ENCODE results near the gene NT5C3A.

- TF ChIP-seq, protein P1, sequence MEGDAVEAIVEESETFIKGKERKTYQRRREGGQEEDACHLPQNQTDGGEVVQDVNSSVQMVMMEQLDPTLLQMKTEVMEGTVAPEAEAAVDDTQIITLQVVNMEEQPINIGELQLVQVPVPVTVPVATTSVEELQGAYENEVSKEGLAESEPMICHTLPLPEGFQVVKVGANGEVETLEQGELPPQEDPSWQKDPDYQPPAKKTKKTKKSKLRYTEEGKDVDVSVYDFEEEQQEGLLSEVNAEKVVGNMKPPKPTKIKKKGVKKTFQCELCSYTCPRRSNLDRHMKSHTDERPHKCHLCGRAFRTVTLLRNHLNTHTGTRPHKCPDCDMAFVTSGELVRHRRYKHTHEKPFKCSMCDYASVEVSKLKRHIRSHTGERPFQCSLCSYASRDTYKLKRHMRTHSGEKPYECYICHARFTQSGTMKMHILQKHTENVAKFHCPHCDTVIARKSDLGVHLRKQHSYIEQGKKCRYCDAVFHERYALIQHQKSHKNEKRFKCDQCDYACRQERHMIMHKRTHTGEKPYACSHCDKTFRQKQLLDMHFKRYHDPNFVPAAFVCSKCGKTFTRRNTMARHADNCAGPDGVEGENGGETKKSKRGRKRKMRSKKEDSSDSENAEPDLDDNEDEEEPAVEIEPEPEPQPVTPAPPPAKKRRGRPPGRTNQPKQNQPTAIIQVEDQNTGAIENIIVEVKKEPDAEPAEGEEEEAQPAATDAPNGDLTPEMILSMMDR (IDR thresholded peaks at IDR 0.05), result no peak
- TF ChIP-seq, protein P2, sequence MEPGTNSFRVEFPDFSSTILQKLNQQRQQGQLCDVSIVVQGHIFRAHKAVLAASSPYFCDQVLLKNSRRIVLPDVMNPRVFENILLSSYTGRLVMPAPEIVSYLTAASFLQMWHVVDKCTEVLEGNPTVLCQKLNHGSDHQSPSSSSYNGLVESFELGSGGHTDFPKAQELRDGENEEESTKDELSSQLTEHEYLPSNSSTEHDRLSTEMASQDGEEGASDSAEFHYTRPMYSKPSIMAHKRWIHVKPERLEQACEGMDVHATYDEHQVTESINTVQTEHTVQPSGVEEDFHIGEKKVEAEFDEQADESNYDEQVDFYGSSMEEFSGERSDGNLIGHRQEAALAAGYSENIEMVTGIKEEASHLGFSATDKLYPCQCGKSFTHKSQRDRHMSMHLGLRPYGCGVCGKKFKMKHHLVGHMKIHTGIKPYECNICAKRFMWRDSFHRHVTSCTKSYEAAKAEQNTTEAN (CRISPR knock-in tag; IDR thresholded peaks at IDR 0.05), result peak; percentile 8; the same call in 1 of the 2 replicates
- TF ChIP-seq, protein P3, sequence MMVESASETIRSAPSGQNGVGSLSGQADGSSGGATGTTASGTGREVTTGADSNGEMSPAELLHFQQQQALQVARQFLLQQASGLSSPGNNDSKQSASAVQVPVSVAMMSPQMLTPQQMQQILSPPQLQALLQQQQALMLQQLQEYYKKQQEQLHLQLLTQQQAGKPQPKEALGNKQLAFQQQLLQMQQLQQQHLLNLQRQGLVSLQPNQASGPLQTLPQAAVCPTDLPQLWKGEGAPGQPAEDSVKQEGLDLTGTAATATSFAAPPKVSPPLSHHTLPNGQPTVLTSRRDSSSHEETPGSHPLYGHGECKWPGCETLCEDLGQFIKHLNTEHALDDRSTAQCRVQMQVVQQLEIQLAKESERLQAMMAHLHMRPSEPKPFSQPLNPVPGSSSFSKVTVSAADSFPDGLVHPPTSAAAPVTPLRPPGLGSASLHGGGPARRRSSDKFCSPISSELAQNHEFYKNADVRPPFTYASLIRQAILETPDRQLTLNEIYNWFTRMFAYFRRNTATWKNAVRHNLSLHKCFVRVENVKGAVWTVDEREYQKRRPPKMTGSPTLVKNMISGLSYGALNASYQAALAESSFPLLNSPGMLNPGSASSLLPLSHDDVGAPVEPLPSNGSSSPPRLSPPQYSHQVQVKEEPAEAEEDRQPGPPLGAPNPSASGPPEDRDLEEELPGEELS (CRISPR knock-in tag; IDR thresholded peaks at IDR 0.05), result no peak
- TF ChIP-seq NR3C1 (CRISPR knock-in tag; conservative IDR thresholded peaks at IDR 0.05; ENCODE audit: low read depth) (no peak), ZNF671 (CRISPR knock-in tag; IDR thresholded peaks at IDR 0.05) (no peak), FOXJ3 (CRISPR knock-in tag; IDR thresholded peaks at IDR 0.05; ENCODE audit: borderline replicate concordance) (no peak), TCF7 (CRISPR knock-in tag; IDR thresholded peaks at IDR 0.05; ENCODE audit: low read depth) (no peak), CREM (CRISPR knock-in tag; IDR thresholded peaks at IDR 0.05) (no peak; the same call in 1 of the 2 replicates), USF1 (CRISPR knock-in tag; IDR thresholded peaks at IDR 0.05) (no peak), ZNF121 (CRISPR knock-in tag; IDR thresholded peaks at IDR 0.05) (no peak), RELA (CRISPR knock-in tag; IDR thresholded peaks at IDR 0.05; ENCODE audit: borderline replicate concordance) (no peak)
- TF ChIP-seq, protein P4, sequence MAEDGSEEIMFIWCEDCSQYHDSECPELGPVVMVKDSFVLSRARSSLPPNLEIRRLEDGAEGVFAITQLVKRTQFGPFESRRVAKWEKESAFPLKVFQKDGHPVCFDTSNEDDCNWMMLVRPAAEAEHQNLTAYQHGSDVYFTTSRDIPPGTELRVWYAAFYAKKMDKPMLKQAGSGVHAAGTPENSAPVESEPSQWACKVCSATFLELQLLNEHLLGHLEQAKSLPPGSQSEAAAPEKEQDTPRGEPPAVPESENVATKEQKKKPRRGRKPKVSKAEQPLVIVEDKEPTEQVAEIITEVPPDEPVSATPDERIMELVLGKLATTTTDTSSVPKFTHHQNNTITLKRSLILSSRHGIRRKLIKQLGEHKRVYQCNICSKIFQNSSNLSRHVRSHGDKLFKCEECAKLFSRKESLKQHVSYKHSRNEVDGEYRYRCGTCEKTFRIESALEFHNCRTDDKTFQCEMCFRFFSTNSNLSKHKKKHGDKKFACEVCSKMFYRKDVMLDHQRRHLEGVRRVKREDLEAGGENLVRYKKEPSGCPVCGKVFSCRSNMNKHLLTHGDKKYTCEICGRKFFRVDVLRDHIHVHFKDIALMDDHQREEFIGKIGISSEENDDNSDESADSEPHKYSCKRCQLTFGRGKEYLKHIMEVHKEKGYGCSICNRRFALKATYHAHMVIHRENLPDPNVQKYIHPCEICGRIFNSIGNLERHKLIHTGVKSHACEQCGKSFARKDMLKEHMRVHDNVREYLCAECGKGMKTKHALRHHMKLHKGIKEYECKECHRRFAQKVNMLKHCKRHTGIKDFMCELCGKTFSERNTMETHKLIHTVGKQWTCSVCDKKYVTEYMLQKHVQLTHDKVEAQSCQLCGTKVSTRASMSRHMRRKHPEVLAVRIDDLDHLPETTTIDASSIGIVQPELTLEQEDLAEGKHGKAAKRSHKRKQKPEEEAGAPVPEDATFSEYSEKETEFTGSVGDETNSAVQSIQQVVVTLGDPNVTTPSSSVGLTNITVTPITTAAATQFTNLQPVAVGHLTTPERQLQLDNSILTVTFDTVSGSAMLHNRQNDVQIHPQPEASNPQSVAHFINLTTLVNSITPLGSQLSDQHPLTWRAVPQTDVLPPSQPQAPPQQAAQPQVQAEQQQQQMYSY (CRISPR knock-in tag; IDR thresholded peaks at IDR 0.05), result no peak
These were observed 337 bp upstream of the NT5C3A start for GRCh38 chr7:33062782-33063443.

Data from WTC11 (cell line).